Osteocyte (in vitro differentiated cells): ENCODE measurements around the gene HIVEP3. TPM values are rescaled to one million over a fixed set of nuclear protein-coding genes. Genes with fewer than 3 reads are reported as not detected.

Experiments
- DNase-seq: peaks from one replicate; pipeline ENCODE4 v3.0.0; 2021; ENCODE audit warnings: mixed read lengths; ENCODE audit not compliant: unreplicated experiment; ENCODE audit errors: extremely low spot score
- H3K27ac Mint-ChIP-seq: one replicate; pipeline ENCODE4 v1.8.0; 2021; ENCODE audit warnings: mild to moderate bottlenecking, mixed read lengths; ENCODE audit not compliant: unreplicated experiment
- H3K27me3 Mint-ChIP-seq: one replicate; pipeline ENCODE4 v1.8.0; 2021; ENCODE audit warnings: mixed read lengths; ENCODE audit not compliant: unreplicated experiment
- H3K36me3 Mint-ChIP-seq: one replicate; pipeline ENCODE4 v1.8.0; 2021; ENCODE audit warnings: mixed read lengths; ENCODE audit not compliant: unreplicated experiment
- H3K4me1 Mint-ChIP-seq: one replicate; pipeline ENCODE4 v1.8.0; 2021; ENCODE audit warnings: mixed read lengths; ENCODE audit not compliant: unreplicated experiment
- H3K4me3 Mint-ChIP-seq: one replicate; pipeline ENCODE4 v1.8.0; 2021; ENCODE audit warnings: mild to moderate bottlenecking, moderate library complexity, mixed read lengths; ENCODE audit not compliant: unreplicated experiment
- H3K9me3 Mint-ChIP-seq: one replicate; pipeline ENCODE4 v1.8.0; 2021; ENCODE audit warnings: mixed read lengths; ENCODE audit not compliant: unreplicated experiment
- total RNA-seq: library from RNA; stranded (reverse); gene quantifications from 2 replicates; pipeline ENCODE4 v1.2.1, GENCODE V29; 2021
- TF ChIP-seq, protein P1 (sequence below): fragments of 200-600 bp; sonication (generic); IDR thresholded peaks from 2 replicates; pipeline ENCODE4 v1.5.0; 2021; ENCODE audit warnings: antibody characterized with exemption, mild to moderate bottlenecking, moderate library complexity

The HIVEP3 gene
- total RNA-seq, 1 donor from 2014 or later = 0.97 TPM

DNA sequence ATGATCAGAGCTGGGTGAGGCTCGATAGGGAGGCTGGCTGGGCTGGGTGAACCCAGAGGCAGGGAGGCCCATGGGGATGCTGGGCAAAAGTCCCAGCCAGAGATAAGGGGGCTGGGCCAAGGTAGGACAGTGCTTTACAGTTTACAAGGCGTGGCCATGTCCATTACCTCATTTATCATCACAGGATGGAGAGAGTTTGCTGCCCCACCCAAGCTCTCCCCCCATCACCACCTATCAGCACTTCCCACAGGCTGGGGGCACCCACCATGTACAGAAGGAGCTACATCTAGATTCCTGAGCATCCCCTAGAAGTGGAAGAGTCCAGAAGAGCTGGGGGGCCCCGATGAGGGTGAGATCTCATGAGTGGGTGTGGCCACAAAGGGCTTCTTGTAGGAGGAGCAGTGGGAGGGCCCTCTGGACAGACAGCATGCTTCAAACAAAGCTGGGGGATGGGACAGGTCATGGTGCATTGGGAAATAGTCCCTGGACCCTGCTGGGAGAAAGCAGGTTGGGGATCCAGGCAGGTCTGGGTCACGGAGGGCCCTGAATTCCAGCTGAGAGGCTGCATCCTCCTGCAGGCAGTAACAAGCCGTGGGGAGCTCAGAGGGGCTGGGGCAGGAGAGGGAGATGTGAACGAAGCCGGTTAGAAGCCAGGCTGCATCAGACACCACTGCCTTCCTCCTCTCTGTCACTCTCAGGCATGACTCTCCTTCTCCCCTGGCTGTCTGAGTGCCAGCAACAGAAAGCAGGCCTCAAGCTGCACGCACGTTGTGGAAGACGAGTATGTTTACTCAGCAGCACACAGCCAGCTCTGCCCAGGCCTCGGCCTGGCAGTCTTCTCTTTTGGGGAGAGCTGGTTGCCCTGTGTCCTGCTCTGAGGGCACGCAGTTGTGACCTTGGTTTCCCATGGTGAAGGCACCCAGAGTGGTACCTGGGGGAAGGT is 202.3 kb downstream of the HIVEP3 start:
- Mint-ChIP-seq H3K9me3 (no peaks in the 10 kb centered on the region), H3K27me3 (no peaks in the 10 kb centered on the region), H3K4me3 (no peak overlapping the region), H3K36me3 (no peaks in the 10 kb centered on the region), H3K4me1 (peaks cover 25% of the 10 kb centered on the region), H3K27ac (no peak overlapping the region)
- TF ChIP-seq, protein P1, sequence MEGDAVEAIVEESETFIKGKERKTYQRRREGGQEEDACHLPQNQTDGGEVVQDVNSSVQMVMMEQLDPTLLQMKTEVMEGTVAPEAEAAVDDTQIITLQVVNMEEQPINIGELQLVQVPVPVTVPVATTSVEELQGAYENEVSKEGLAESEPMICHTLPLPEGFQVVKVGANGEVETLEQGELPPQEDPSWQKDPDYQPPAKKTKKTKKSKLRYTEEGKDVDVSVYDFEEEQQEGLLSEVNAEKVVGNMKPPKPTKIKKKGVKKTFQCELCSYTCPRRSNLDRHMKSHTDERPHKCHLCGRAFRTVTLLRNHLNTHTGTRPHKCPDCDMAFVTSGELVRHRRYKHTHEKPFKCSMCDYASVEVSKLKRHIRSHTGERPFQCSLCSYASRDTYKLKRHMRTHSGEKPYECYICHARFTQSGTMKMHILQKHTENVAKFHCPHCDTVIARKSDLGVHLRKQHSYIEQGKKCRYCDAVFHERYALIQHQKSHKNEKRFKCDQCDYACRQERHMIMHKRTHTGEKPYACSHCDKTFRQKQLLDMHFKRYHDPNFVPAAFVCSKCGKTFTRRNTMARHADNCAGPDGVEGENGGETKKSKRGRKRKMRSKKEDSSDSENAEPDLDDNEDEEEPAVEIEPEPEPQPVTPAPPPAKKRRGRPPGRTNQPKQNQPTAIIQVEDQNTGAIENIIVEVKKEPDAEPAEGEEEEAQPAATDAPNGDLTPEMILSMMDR = no peak
- no peak for DNase-seq

- no peaks in the 10 kb centered on the region for H3K9me3 Mint-ChIP-seq
- TF ChIP-seq, protein P1 = no peak
- H3K36me3 Mint-ChIP-seq = no peaks in the 10 kb centered on the region
- DNase-seq = no peak
- H3K4me3 Mint-ChIP-seq = no peak overlapping the region
- H3K27me3 Mint-ChIP-seq = no peaks in the 10 kb centered on the region
- no peak overlapping the region for H3K27ac Mint-ChIP-seq
- peaks cover 25% of the 10 kb centered on the region for H3K4me1 Mint-ChIP-seq
Observed at GRCh38 chr1:41715441-41716095, 203.2 kb downstream of the HIVEP3 start.

GRCh38 chr1:41714638-41715389 is 203.9 kb downstream of the HIVEP3 start:
- H3K36me3 Mint-ChIP-seq = no peaks in the 10 kb centered on the region
- DNase-seq = no peak
- TF ChIP-seq, protein P1 = no peak
- peaks cover 25% of the 10 kb centered on the region for H3K4me1 Mint-ChIP-seq
- H3K9me3 Mint-ChIP-seq = no peaks in the 10 kb centered on the region
- no peak overlapping the region for H3K4me3 Mint-ChIP-seq
- H3K27ac Mint-ChIP-seq = no peak overlapping the region
- H3K27me3 Mint-ChIP-seq = no peaks in the 10 kb centered on the region

DNA sequence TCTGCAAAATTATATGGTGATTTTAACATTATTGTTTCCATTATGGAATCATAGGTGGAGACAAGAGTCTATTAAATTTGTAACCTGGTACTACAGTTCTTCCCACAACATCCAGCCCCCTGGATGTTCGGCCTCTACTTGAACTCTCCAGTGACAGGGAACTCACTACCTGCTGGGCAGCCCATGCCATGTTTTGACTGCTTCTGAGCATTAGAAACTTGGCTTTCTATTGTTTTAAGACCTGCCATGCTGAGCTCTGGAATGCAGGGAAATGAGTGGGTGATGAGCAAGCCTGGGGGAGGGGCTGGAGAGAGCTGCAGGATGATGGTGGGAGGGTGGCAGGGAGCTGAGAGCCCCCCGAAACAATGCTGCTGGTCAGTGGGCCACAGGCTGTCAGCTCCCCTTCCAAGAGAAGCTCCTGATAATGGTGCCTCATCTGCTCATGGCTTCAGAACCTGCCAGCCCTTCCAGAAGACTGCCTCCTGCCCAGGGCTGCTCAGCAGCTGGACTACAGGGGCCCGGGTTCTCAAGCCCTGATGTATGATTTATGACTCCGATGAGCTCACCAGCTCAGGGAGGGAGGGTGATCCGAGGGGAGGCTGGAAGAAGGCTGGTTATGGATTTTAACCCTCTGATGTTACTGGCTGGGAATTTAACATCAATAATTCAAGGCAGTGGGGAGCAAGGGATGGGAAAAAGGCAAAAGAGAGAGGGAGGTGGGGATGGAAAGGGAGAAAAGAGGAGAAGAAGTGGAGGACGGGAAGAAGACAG is 205.0 kb downstream of the HIVEP3 start:
- peak overlapping the region; percentile 7 for H3K27ac Mint-ChIP-seq
- no peak overlapping the region for H3K4me3 Mint-ChIP-seq
- no peaks in the 10 kb centered on the region for H3K27me3 Mint-ChIP-seq
- no peaks in the 10 kb centered on the region for H3K36me3 Mint-ChIP-seq
- H3K9me3 Mint-ChIP-seq = no peaks in the 10 kb centered on the region
- peaks cover 25% of the 10 kb centered on the region for H3K4me1 Mint-ChIP-seq
- DNase-seq = no peak
- TF ChIP-seq, protein P1 = no peak
